AG09309 (cell line): ENCODE measurements around the gene WBP2NL.

Source experiments
- DNase-seq: peaks from one replicate; pipeline ENCODE4 v3.0.0-alpha.2; 2010; ENCODE audit warnings: low read depth
- H3K4me3 ChIP-seq: 2 replicates; pipeline ENCODE4 v1.5.1; 2011; ENCODE audit warnings: mild to moderate bottlenecking, low read depth, low read length, moderate library complexity; ENCODE audit not compliant: control insufficient read depth
- TF ChIP-seq, protein P1 (sequence below): IDR thresholded peaks from 2 replicates; pipeline ENCODE4 v1.5.1; 2011; ENCODE audit warnings: mild to moderate bottlenecking, low read depth, low read length, inconsistent platforms; ENCODE audit not compliant: insufficient read depth, control insufficient read depth; ENCODE audit errors: missing control alignments

The WBP2NL gene

DNA sequence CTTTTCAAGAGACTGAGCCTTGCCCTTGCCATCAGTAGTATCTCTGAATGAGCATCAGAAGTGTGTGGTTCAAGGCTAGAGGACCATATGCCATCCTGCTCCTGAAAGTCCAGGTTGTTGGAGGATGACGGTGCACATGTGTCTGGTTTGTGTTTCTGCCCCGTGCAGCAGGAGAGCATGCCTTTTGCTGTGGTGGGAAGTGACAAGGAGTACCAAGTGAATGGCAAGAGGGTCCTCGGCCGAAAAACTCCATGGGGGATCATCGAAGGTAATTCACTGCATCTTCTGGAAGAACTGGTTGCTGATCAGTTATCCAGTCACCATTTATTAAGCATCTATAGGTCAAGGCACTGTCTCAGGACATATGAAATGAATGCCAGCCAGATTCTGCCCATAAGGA lies 6.1 kb upstream of the WBP2NL start:
- DNase-seq = no peak
- no peak overlapping the region for H3K4me3 ChIP-seq
- TF ChIP-seq, protein P1, sequence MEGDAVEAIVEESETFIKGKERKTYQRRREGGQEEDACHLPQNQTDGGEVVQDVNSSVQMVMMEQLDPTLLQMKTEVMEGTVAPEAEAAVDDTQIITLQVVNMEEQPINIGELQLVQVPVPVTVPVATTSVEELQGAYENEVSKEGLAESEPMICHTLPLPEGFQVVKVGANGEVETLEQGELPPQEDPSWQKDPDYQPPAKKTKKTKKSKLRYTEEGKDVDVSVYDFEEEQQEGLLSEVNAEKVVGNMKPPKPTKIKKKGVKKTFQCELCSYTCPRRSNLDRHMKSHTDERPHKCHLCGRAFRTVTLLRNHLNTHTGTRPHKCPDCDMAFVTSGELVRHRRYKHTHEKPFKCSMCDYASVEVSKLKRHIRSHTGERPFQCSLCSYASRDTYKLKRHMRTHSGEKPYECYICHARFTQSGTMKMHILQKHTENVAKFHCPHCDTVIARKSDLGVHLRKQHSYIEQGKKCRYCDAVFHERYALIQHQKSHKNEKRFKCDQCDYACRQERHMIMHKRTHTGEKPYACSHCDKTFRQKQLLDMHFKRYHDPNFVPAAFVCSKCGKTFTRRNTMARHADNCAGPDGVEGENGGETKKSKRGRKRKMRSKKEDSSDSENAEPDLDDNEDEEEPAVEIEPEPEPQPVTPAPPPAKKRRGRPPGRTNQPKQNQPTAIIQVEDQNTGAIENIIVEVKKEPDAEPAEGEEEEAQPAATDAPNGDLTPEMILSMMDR = no peak

DNA sequence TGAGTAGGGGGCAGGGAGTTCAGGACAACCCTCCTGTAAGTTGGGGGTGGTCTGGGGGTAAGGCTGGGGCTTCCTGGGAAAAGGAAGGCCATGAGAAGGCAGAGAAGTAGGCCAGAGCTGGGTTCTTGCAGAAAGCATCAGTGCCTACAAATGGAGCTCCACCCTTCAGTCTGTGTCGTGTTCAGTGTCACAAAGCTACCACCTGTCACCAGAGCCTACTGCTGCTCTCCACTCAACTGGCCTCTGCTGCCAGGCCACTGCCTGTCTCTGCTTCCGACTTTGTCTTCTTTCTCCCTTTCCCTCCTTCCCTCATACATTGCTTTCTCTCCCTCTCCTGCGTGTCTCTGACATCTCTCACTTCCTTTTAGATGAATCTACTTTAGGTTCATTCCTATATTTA lies 3.4 kb upstream of the WBP2NL start:
- TF ChIP-seq, protein P1 = no peak
- DNase-seq = no peak

DNA sequence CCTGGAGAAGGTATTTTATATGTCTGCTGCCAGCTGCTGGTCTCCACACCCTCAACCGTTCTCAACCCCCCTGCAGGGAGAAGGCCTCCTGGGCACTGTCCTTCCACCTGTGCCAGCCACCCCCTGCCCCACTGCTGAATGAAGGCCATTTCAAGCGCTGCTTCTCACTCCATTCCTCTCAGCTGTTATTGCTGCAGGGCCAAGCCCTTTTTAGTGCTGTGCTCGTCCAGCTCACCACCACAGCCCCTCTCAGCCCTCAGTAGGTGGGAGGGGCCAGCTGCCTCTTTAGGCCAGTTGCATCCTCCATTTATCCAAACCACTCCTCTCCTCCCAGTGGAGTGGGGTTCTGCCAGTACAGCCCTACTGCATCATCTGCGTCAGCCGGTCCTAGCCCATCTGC lies 1.8 kb upstream of the WBP2NL start:
- H3K4me3 ChIP-seq = no peak overlapping the region
- DNase-seq = no peak
- TF ChIP-seq, protein P1 = no peak

More for the DNA sequence above, 3.4 kb upstream of the WBP2NL start:
- no peak overlapping the region for H3K4me3 ChIP-seq

DNA sequence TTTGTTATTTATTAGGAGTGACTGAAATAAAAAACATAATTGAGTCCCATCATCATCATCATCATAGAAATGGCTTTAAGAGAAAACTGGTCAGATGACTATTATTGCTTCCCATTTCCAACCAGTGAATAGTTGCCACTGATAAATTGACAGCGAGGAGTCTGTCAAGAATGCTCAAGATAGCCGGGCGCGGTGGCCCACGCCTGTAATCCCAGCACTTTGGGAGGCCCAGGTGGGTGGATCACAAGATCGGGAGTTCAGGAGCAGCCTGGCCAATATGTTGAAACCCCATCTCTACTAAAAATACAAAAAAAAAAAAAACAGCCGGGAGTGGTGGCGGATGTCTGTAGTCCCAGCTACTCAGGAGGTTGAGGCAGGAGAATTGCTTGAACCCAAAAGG lies 1.9 kb downstream of the WBP2NL start:
- no peak overlapping the region for H3K4me3 ChIP-seq
- TF ChIP-seq, protein P1 = no peak
- DNase-seq = no peak

DNA sequence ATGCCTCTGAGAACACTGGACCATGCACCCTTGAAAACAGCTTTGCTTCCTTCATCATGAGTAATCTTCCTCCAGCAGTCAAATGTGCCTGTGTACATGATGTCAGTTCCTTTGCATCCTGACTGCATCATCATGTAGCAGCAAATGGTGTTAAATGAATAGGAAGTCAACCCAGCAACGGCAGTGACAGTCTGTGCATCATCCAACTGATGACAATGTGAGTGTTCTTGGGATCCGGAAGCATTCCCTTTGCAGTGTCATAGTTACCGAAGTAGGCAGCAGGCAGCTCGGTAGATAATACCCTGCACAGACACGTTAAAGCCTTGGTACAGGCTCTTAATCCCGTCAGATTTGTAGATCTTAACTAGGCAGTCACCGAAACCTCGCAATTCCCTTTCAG lies 2.5 kb downstream of the WBP2NL start:
- H3K4me3 ChIP-seq = no peak overlapping the region
- DNase-seq = no peak
- TF ChIP-seq, protein P1 = no peak

DNA sequence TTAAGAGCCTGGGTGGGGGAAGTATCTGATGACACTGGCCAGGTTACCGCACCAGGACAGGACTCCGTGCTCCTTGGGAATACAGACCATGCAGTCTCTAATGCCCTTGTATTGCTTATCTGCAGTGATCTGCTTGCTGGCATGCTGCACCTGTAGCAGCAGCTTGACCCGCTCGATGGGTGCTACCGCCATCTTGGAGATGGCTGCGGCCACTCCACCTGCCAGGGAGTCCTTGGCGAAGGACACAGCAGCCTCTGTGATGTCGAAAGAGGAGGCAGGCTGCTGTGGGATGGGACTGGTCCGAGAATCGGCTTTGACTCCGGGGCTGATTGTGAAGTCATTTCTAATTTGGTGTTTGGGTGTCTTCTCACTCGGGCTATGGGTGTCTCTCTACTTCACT lies 3.1 kb downstream of the WBP2NL start:
- H3K4me3 ChIP-seq = no peak overlapping the region
- TF ChIP-seq, protein P1 = no peak
- no peak for DNase-seq

DNA sequence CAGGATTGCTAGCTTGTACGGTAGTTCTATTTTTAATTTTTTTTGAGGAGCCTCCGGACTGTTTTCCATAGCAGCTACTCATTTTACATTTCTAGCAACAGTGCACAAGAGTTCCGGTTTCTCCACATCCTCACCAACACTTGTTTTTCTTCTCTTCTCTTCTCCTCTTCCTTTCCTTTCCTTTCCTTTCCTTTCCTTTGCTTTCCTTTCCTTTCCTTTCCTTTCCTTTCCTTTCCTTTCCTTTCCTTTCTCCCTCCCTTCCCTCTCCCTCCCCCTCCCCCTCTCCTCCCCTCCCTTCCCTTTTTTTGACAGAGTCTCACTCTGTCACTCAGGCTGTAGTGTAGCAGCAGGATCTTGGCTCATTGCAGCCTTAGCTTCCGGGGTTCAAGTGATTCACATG lies 9.3 kb downstream of the WBP2NL start:
- TF ChIP-seq, protein P1 = no peak
- no peak for DNase-seq
- no peak overlapping the region for H3K4me3 ChIP-seq
